NCI-H146 treated with DMSO at 0.1 percent for 48 hours (cell line): Measurements from ENCODE around the gene RASGEF1C.

Experiments used
- DNase-seq: peaks from one replicate; lab custom pipeline; 2025; ENCODE audit not compliant: unreplicated experiment; lab: John Stamatoyannopoulos, UW

Gene RASGEF1C

DNA sequence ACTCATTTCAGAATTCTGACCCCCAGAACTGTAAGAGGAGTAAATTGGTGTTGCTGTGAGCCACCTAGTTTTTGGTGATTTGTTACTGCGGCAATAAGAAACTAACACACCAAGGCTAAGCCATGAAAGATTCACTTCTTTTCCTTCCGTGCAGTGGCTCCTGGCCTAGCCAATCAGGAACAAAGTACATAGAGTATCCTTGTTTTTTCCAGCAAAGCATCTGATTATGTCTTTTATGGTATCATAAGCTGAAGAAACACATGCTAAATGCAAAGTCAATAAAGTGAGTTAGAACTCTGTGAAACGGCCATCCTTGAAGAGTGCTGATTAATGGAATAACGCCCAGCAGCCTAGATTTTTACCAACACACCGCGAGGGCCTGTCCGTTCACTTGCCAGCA is 148.8 kb downstream of the RASGEF1C start:
- no peak for DNase-seq

DNA sequence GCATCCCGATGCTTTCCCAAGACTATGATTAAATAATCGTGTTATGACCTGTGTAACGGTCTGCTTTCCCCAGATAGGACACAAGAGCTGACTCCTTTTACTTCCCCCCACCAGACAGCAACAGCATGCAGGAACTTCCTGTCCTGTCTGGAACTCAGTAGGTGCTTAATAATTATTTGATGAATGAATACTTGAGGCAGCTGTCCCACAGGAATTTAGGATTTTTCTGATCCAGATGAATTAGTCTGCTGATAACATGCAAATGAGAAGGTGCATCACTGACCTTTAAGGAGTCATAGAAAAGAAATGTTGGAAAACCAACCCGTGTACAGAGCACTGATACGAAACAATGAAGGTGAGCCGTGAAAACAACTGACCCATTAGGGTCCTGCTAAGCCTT is 149.7 kb downstream of the RASGEF1C start:
- no peak for DNase-seq

DNA sequence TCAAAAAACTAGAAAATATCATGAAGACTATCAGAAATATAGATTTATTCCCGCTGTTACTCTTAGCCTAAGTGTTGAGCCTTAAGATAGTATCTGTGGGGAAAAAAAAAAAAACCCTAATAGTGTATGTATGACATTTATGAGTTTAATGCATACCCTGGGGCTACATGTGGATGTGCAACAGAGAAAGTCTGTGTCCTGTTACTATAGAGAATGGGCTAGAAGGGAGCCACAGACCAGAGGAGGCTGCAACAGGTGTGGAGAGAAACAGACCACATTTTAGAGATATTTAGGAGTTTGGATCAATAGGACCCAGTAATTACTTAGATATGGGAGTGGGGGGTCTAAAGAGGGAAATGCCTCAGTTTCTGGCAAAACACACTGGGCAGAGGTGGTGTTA is 152.9 kb downstream of the RASGEF1C start:
- no peak for DNase-seq

DNA sequence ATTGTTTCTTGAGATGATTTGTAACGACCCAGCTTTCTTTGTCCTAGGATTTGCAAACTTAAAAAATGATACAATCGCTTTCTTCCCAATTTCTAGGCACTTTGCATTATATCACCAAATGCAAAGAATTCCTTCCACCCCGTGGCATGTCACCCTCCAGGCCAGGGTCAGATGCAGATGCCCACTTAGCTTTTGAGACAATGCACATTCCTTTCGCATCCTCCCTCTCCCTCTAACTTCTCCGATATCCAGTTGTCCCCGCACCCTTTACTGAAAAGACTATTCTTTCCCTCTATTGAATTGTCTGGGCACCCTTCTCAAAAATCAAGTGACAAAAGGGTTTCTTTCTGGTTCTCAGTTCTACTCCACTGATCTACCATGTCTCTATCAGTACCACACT is 154.8 kb downstream of the RASGEF1C start:
- DNase-seq, result no peak

DNA sequence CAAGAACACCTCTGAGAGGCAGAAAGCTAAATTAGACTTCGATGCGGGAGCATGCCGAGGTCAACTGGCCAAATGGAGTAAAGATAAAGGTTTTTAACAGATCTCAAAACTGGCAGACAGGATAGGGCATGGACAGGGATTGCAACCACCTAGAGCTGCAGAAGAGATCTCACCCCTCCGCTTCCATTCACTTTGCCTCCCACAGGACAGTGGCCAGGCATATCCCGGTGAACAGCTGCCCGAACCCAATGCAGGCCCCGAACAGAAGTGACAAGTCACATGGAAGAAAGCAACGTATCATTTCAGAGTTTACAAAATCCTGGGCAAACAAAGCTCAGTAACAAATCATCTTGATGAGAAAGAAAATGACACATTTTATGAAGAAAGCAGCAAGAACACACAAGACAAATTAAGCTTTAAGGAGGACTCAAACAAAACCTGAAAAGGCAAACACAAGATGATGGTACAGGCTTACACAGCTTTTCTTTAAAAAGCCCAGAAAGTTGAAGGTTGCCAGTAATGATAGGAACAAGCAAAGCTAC is 155.9 kb downstream of the RASGEF1C start:
- DNase-seq, result no peak

DNA sequence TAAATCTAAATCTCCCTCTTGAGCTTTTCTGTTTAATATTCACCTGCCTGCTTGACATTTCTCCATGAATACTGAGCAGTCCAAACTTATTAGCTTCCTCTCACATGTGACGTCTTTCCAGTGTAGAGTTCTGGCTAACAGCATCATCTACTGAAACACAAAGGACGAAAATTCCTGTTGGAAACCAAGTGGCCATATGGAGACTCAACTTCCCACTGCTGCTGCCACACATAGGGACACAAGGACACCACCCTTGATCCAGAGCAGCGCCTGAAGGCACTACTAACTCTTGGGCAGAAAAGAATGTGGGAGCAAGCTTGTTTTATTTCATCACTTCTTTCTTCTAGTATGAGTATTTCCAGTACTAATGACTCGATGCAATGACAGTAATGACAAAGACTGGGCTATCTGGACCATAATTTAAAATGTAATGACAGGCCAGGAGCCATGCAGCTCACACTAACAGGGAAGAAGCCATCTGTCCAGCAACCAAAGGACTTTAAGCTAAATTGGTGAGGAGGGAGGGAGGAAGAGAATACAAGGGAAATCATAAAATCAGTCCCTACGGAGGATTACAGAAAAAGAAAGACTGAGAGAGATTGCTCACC is 156.7 kb downstream of the RASGEF1C start:
- DNase-seq, result no peak
